Progenitor cell of endocrine pancreas (in vitro differentiated cells): ENCODE measurements around the gene NTRK1. TPM values are rescaled to one million over a fixed set of nuclear protein-coding genes. Genes with fewer than 3 reads are reported as not detected.

Experiments used
- DNase-seq: peaks from one replicate; pipeline ENCODE4 v3.0.0; 2021; ENCODE audit warnings: low spot score; ENCODE audit not compliant: unreplicated experiment
- H3K27ac Mint-ChIP-seq: 2 replicates; pipeline ENCODE4 v1.8.0; 2021; ENCODE audit warnings: mild to moderate bottlenecking, moderate library complexity, mixed read lengths
- H3K27me3 Mint-ChIP-seq: 2 replicates; pipeline ENCODE4 v1.8.0; 2021; ENCODE audit warnings: mixed read lengths
- H3K36me3 Mint-ChIP-seq: 2 replicates; pipeline ENCODE4 v1.8.0; 2022; ENCODE audit warnings: mixed read lengths; ENCODE audit not compliant: insufficient read depth
- H3K4me1 Mint-ChIP-seq: 2 replicates; pipeline ENCODE4 v1.8.0; 2021; ENCODE audit warnings: low read depth, mixed read lengths
- H3K4me3 Mint-ChIP-seq: 2 replicates; pipeline ENCODE4 v1.8.0; 2021; ENCODE audit warnings: low read depth, mild to moderate bottlenecking, moderate library complexity, mixed read lengths
- H3K9me3 Mint-ChIP-seq: 2 replicates; pipeline ENCODE4 v1.8.0; 2021; ENCODE audit warnings: low read depth, mixed read lengths
- CTCF ChIP-seq: fragments of 200-600 bp; sonication (generic); IDR thresholded peaks from one replicate; pipeline ENCODE4 v1.5.0; 2021; ENCODE audit warnings: antibody characterized with exemption, mild to moderate bottlenecking; ENCODE audit not compliant: unreplicated experiment
- total RNA-seq: library from RNA; stranded (reverse); gene quantifications from 2 replicates; pipeline ENCODE4 v1.2.1, GENCODE V29; 2021

The NTRK1 gene
- total RNA-seq, 1 donor from 2014 or later = not detected

GRCh38 chr1:156833603-156834002, 27.1 kb upstream of the NTRK1 start:
- Mint-ChIP-seq H3K27ac (no peak overlapping the region), H3K36me3 (no peaks in the 10 kb centered on the region), H3K4me3 (no peak overlapping the region), H3K9me3 (no peaks in the 10 kb centered on the region), H3K4me1 (peaks cover 3% of the 10 kb centered on the region), H3K27me3 (peaks cover 75% of the 10 kb centered on the region)
- TF ChIP-seq CTCF = no peak
- no peak for DNase-seq

GRCh38 chr1:156834322-156834721, 26.3 kb upstream of the NTRK1 start:
- no peak for DNase-seq
- Mint-ChIP-seq H3K27ac (no peak overlapping the region), H3K4me3 (no peak overlapping the region), H3K36me3 (no peaks in the 10 kb centered on the region), H3K9me3 (no peaks in the 10 kb centered on the region), H3K4me1 (peaks cover 3% of the 10 kb centered on the region), H3K27me3 (peaks cover 76% of the 10 kb centered on the region)
- no peak for TF ChIP-seq CTCF

- DNase-seq = no peak
- TF ChIP-seq CTCF = no peak
- H3K4me1 Mint-ChIP-seq = peaks cover 3% of the 10 kb centered on the region
- H3K9me3 Mint-ChIP-seq = no peaks in the 10 kb centered on the region
- no peaks in the 10 kb centered on the region for H3K36me3 Mint-ChIP-seq
- no peak overlapping the region for H3K27ac Mint-ChIP-seq
- no peak overlapping the region for H3K4me3 Mint-ChIP-seq
- peaks cover 81% of the 10 kb centered on the region for H3K27me3 Mint-ChIP-seq
Measured at GRCh38 chr1:156836041-156836654, 24.5 kb upstream of the NTRK1 start.

- Mint-ChIP-seq H3K27me3 (peaks cover 81% of the 10 kb centered on the region), H3K9me3 (no peaks in the 10 kb centered on the region), H3K27ac (no peak overlapping the region), H3K4me3 (no peak overlapping the region), H3K36me3 (no peaks in the 10 kb centered on the region), H3K4me1 (peaks cover 3% of the 10 kb centered on the region)
- TF ChIP-seq CTCF = no peak
- no peak for DNase-seq
Measured at GRCh38 chr1:156836892-156837291, 23.8 kb upstream of the NTRK1 start.

- H3K36me3 Mint-ChIP-seq = no peaks in the 10 kb centered on the region
- no peak overlapping the region for H3K4me3 Mint-ChIP-seq
- peak; percentile 83 for TF ChIP-seq CTCF
- no peaks in the 10 kb centered on the region for H3K4me1 Mint-ChIP-seq
- DNase-seq = no peak
- peaks cover 86% of the 10 kb centered on the region for H3K27me3 Mint-ChIP-seq
- H3K27ac Mint-ChIP-seq = no peak overlapping the region
- no peaks in the 10 kb centered on the region for H3K9me3 Mint-ChIP-seq
Measured at GRCh38 chr1:156838972-156839371, 21.7 kb upstream of the NTRK1 start.
